Measurements from ENCODE around the gene AKR1C1. TPM values are rescaled to one million over a fixed set of nuclear protein-coding genes. Genes with fewer than 3 reads are reported as not detected.

AKR1C1 gene
- total and polyA plus RNA-seq, 9 of the 15 experiments (the other 6 are each of a cell fraction or from before 2014, with no cell fraction given) = 43.5 to 180 (median 82.4) TPM

DNA sequence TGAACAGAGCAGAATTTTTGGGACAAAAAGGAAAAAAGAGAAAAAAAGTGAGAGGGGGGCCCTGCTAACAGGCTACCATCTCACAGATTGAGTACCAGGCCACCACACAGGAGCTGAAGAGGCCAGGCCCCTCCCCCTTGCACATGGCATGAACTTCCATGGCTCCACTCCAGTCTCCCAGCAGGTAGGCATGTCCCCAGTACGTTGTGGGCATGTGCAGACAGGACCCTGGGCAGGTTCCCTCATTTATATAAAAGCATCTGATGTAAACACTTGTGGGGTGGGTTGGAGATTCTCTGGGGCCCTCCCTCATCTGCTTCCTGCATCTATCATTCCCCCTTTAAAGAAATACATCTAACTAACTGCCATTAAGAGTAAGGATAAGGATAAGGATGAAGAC lies 45.0 kb upstream of the AKR1C1 start:
- DNase-seq (ENCODE audit: extremely low read depth in 1 of 4, low spot score in 3 of 4) (no peak), FAIRE-seq (no peak), ATAC-seq (no peak)
- POLR2A ChIA-PET = no interaction called here
- Histone ChIP-seq H2AFZ (ENCODE audit: low read depth, low read length) (no peak overlapping the region), H3K9ac (ENCODE audit: insufficient read depth in 1 of 2, low read depth in 2 of 2, low read length in 2 of 2) (no peak overlapping the region), H3K9me3 (replicated peaks; ENCODE audit: control insufficient read depth, insufficient read depth, low read depth, low read length) (no peaks in the 10 kb centered on the region), H3K9me1 (ENCODE audit: control insufficient read depth, insufficient read depth, low read length) (no peaks in the 10 kb centered on the region), H3K4me1 (replicated peaks in 1 of 2; ENCODE audit: control insufficient read depth in 2 of 2, insufficient read depth in 2 of 2, low read length in 2 of 2) (no peaks in the 10 kb centered on the region), H3K4me2 (ENCODE audit: insufficient read depth, low read length) (no peak overlapping the region), H3K27me3 (ENCODE audit: control insufficient read depth in 2 of 2, insufficient read depth in 2 of 2, low read length in 2 of 2) (no peaks in the 10 kb centered on the region), H4K20me1 (replicated peaks; ENCODE audit: control insufficient read depth, insufficient read depth, low read length) (no peaks in the 10 kb centered on the region), H3K36me3 (ENCODE audit: control insufficient read depth, insufficient read depth, low read length) (no peaks in the 10 kb centered on the region), H3K79me2 (ENCODE audit: control insufficient read depth, insufficient read depth, low read length) (no peaks in the 10 kb centered on the region), H3K27ac (ENCODE audit: extremely low read depth, low read depth, low read length) (no peak overlapping the region), H3K4me3 (no peak overlapping the region)
- intact Hi-C loops (cut with micrococcal nuclease) = no loop called here
- BruUV-seq (replicated peaks) = no TSS peak
- CTCF ChIA-PET (ENCODE audit: low intra/inter-chr PET ratio) = no interaction called here
- WGBS (ENCODE audit: insufficient coverage, low coverage, missing lambda C conversion rate) = 17% methylated on average over 1 of the region's 1 CpG
- in situ Hi-C loops (cut with MboI) = no loop called here
- TF ChIP-seq ELF2 (CRISPR knock-in tag; IDR thresholded peaks at IDR 0.05) (no peak), SETDB1 (IDR thresholded peaks at IDR 0.05; ENCODE audit: low read length) (no peak), SIX5 (IDR thresholded peaks at IDR 0.05; ENCODE audit: borderline replicate concordance in 1 of 2, insufficient read depth in 1 of 2, low read depth in 1 of 2, low read length in 2 of 2) (no peak), ZNF311 (CRISPR knock-in tag; IDR thresholded peaks at IDR 0.05) (no peak), CBX5 (IDR thresholded peaks at IDR 0.05; ENCODE audit: borderline replicate concordance, low read depth) (no peak)
- TF ChIP-seq, protein P1, sequence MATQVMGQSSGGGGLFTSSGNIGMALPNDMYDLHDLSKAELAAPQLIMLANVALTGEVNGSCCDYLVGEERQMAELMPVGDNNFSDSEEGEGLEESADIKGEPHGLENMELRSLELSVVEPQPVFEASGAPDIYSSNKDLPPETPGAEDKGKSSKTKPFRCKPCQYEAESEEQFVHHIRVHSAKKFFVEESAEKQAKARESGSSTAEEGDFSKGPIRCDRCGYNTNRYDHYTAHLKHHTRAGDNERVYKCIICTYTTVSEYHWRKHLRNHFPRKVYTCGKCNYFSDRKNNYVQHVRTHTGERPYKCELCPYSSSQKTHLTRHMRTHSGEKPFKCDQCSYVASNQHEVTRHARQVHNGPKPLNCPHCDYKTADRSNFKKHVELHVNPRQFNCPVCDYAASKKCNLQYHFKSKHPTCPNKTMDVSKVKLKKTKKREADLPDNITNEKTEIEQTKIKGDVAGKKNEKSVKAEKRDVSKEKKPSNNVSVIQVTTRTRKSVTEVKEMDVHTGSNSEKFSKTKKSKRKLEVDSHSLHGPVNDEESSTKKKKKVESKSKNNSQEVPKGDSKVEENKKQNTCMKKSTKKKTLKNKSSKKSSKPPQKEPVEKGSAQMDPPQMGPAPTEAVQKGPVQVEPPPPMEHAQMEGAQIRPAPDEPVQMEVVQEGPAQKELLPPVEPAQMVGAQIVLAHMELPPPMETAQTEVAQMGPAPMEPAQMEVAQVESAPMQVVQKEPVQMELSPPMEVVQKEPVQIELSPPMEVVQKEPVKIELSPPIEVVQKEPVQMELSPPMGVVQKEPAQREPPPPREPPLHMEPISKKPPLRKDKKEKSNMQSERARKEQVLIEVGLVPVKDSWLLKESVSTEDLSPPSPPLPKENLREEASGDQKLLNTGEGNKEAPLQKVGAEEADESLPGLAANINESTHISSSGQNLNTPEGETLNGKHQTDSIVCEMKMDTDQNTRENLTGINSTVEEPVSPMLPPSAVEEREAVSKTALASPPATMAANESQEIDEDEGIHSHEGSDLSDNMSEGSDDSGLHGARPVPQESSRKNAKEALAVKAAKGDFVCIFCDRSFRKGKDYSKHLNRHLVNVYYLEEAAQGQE (IDR thresholded peaks at IDR 0.05; ENCODE audit: borderline replicate concordance) = no peak
- TF ChIP-seq, protein P1 (CRISPR knock-in tag; IDR thresholded peaks at IDR 0.05; ENCODE audit: low read depth) = no peak
- TF ChIP-seq, protein P2, sequence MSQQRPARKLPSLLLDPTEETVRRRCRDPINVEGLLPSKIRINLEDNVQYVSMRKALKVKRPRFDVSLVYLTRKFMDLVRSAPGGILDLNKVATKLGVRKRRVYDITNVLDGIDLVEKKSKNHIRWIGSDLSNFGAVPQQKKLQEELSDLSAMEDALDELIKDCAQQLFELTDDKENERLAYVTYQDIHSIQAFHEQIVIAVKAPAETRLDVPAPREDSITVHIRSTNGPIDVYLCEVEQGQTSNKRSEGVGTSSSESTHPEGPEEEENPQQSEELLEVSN (IDR thresholded peaks at IDR 0.05; ENCODE audit: borderline replicate concordance in 1 of 2, extremely low read depth in 1 of 2, insufficient read depth in 1 of 2, insufficient read length in 1 of 2, low read depth in 1 of 2, low read length in 1 of 2, poor library complexity in 1 of 2, severe bottlenecking in 1 of 2) = no peak
- TF ChIP-seq, protein P3, sequence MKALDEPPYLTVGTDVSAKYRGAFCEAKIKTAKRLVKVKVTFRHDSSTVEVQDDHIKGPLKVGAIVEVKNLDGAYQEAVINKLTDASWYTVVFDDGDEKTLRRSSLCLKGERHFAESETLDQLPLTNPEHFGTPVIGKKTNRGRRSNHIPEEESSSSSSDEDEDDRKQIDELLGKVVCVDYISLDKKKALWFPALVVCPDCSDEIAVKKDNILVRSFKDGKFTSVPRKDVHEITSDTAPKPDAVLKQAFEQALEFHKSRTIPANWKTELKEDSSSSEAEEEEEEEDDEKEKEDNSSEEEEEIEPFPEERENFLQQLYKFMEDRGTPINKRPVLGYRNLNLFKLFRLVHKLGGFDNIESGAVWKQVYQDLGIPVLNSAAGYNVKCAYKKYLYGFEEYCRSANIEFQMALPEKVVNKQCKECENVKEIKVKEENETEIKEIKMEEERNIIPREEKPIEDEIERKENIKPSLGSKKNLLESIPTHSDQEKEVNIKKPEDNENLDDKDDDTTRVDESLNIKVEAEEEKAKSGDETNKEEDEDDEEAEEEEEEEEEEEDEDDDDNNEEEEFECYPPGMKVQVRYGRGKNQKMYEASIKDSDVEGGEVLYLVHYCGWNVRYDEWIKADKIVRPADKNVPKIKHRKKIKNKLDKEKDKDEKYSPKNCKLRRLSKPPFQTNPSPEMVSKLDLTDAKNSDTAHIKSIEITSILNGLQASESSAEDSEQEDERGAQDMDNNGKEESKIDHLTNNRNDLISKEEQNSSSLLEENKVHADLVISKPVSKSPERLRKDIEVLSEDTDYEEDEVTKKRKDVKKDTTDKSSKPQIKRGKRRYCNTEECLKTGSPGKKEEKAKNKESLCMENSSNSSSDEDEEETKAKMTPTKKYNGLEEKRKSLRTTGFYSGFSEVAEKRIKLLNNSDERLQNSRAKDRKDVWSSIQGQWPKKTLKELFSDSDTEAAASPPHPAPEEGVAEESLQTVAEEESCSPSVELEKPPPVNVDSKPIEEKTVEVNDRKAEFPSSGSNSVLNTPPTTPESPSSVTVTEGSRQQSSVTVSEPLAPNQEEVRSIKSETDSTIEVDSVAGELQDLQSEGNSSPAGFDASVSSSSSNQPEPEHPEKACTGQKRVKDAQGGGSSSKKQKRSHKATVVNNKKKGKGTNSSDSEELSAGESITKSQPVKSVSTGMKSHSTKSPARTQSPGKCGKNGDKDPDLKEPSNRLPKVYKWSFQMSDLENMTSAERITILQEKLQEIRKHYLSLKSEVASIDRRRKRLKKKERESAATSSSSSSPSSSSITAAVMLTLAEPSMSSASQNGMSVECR (CRISPR knock-in tag; IDR thresholded peaks at IDR 0.05) = no peak
